DND-41 (cell line): ENCODE measurements around the gene CACNA1S.

ENCODE experiments used
- ATAC-seq: fragments of 200-7000 bp; cut with Tn5 transposase; 3 replicates; pipeline ENCODE4 v1.9.1; 2021; ENCODE audit warnings: low read depth; ENCODE audit not compliant: insufficient read depth
- DNase-seq: peaks from one replicate; pipeline ENCODE4 v3.0.0-alpha.2; 2020
- H2AFZ ChIP-seq: 2 replicates; pipeline ENCODE4 v1.6.0; 2012; ENCODE audit warnings: low read depth, low read length
- H3K27ac ChIP-seq: 2 replicates; pipeline ENCODE4 v1.5.1; 2012; ENCODE audit warnings: low read length, inconsistent platforms
- H3K27me3 ChIP-seq: fragments of 200-600 bp; sonication (generic); 2 replicates; pipeline ENCODE4 v1.6.0; 2012; ENCODE audit warnings: low read length, mild to moderate bottlenecking, inconsistent platforms; ENCODE audit not compliant: insufficient read depth, poor library complexity
- H3K36me3 ChIP-seq: 2 replicates; pipeline ENCODE4 v1.5.1; 2012; ENCODE audit warnings: low read length, inconsistent platforms; ENCODE audit not compliant: insufficient read depth
- H3K4me1 ChIP-seq: 2 replicates; pipeline ENCODE4 v1.5.1; 2012; ENCODE audit warnings: mild to moderate bottlenecking, low read length; ENCODE audit not compliant: insufficient read depth
- H3K4me2 ChIP-seq: 2 replicates; pipeline ENCODE4 v1.6.0; 2012; ENCODE audit warnings: mild to moderate bottlenecking, moderate library complexity, low read length, inconsistent platforms; ENCODE audit not compliant: insufficient read depth
- H3K4me3 ChIP-seq, 2 experiments: fragments of 200-600 bp in 1 of 2; shearing (Covaris generic) in 1 of 2; 2 replicates each; pipeline ENCODE4 v1.5.1; 2012 to 2016; ENCODE audit warnings: inconsistent platforms in 2 of 2, low read length in 2 of 2, mild to moderate bottlenecking in 2 of 2, low read depth in 1 of 2, moderate library complexity in 1 of 2
- H3K79me2 ChIP-seq: 2 replicates; pipeline ENCODE4 v1.6.0; 2012; ENCODE audit warnings: low read length, inconsistent platforms; ENCODE audit not compliant: insufficient read depth
- H3K9ac ChIP-seq: 2 replicates; pipeline ENCODE4 v1.6.0; 2012; ENCODE audit warnings: low read depth, mild to moderate bottlenecking, inconsistent platforms, low read length, moderate library complexity
- H3K9me3 ChIP-seq: 2 replicates; pipeline ENCODE4 v1.5.1; 2012; ENCODE audit warnings: low read length, moderate library complexity, mild to moderate bottlenecking, inconsistent platforms; ENCODE audit not compliant: insufficient read depth, severe bottlenecking
- H4K20me1 ChIP-seq: 2 replicates; pipeline ENCODE4 v1.6.0; 2012; ENCODE audit warnings: low read length; ENCODE audit not compliant: insufficient read depth
- CTCF ChIP-seq: IDR thresholded peaks from 2 replicates; pipeline ENCODE4 v1.5.1; 2012; ENCODE audit warnings: borderline replicate concordance, low read length, moderate library complexity, mild to moderate bottlenecking; ENCODE audit not compliant: poor library complexity, severe bottlenecking; ENCODE audit errors: extremely low read depth
- EZH2 ChIP-seq: IDR thresholded peaks from 3 replicates; pipeline ENCODE4 v1.6.1; 2012; ENCODE audit warnings: borderline replicate concordance, low read depth, mild to moderate bottlenecking, moderate library complexity, low read length, inconsistent platforms; ENCODE audit not compliant: severe bottlenecking

CACNA1S gene

GRCh38 chr1:200998323-200998722 lies 113.9 kb downstream of the CACNA1S start:
- no peak for TF ChIP-seq EZH2
- no peak for TF ChIP-seq CTCF
- Histone ChIP-seq H3K4me2 (no peak overlapping the region), H2AFZ (no peak overlapping the region), H4K20me1 (peaks cover 18% of the 10 kb centered on the region; the same call in 1 of the 2 replicates), H3K36me3 (peaks cover 92% of the 10 kb centered on the region), H3K9ac (no peak overlapping the region), H3K27me3 (no peaks in the 10 kb centered on the region), H3K9me3 (no peaks in the 10 kb centered on the region), H3K27ac (no peak overlapping the region), H3K4me3 (no peak overlapping the region), H3K79me2 (no peaks in the 10 kb centered on the region), H3K4me1 (no peaks in the 10 kb centered on the region)
- DNase-seq (no peak), ATAC-seq (no peak)

- DNase-seq: no peak
These were observed 119.7 kb downstream of the CACNA1S start for GRCh38 chr1:200992382-200993048.

GRCh38 chr1:200991097-200991614 lies 121.1 kb downstream of the CACNA1S start:
- no peak overlapping the region for H3K27ac ChIP-seq
- no peak for ATAC-seq
- no peaks in the 10 kb centered on the region for H3K9me3 ChIP-seq
- no peaks in the 10 kb centered on the region for H3K79me2 ChIP-seq
- H3K9ac ChIP-seq: no peak overlapping the region
- no peaks in the 10 kb centered on the region for H3K4me1 ChIP-seq
- TF ChIP-seq EZH2: no peak
- TF ChIP-seq CTCF: no peak
- H3K27me3 ChIP-seq: no peaks in the 10 kb centered on the region
- H3K4me3 ChIP-seq: no peak overlapping the region
- DNase-seq: no peak
- peaks cover 17% of the 10 kb centered on the region for H4K20me1 ChIP-seq
- peaks cover 97% of the 10 kb centered on the region for H3K36me3 ChIP-seq
- no peak overlapping the region for H2AFZ ChIP-seq
- no peak overlapping the region for H3K4me2 ChIP-seq

More at GRCh38 chr1:200992382-200993048, 119.7 kb downstream of the CACNA1S start:
- Histone ChIP-seq H3K4me1 (no peaks in the 10 kb centered on the region), H2AFZ (no peak overlapping the region), H3K9ac (no peak overlapping the region), H3K9me3 (no peaks in the 10 kb centered on the region), H4K20me1 (peaks cover 17% of the 10 kb centered on the region), H3K4me3 (no peak overlapping the region), H3K27ac (no peak overlapping the region), H3K79me2 (no peaks in the 10 kb centered on the region), H3K36me3 (peaks cover 96% of the 10 kb centered on the region), H3K4me2 (no peak overlapping the region), H3K27me3 (no peaks in the 10 kb centered on the region)
- ATAC-seq: no peak
- TF ChIP-seq CTCF (no peak), EZH2 (no peak)
